ENCODE data around the gene CDKL1. TPM values are rescaled to one million over a fixed set of nuclear protein-coding genes. Genes with fewer than 3 reads are reported as not detected.

The CDKL1 gene
- total RNA-seq, 1 donor from 2014 or later, result 5.9 TPM

DNA sequence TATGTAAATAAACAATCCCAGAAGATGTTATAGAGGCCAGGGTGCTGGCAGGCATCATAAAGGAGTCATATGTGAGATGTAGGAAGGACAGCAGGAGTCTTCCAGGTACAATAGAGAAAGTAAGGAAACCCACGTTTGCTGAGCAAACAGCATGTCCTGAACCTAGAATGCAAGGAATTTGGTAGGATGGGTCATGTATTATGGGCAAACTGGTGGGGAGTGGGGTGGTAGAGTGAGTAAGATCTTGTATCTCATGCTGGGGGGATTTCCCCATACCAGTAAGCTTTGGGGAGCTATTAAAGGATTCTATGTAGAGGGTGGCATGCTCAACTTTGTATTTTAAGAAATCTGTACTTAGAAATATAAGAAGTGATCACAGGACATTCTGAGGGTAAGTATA lies 41.0 kb downstream of the CDKL1 start:
- H3K27ac Mint-ChIP-seq, result no peak overlapping the region
- ATAC-seq (ENCODE audit: low read depth), result no peak

GRCh38 chr14:50354527-50354926 lies 42.2 kb downstream of the CDKL1 start:
- H3K27ac Mint-ChIP-seq, result no peak overlapping the region
- H3K27me3 Mint-ChIP-seq, result no peaks in the 10 kb centered on the region
- TF ChIP-seq CTCF (IDR thresholded peaks at IDR 0.05), result no peak
- ChIA-PET POLR2A (no interaction called here), CTCF (no interaction called here)
- H3K36me3 Mint-ChIP-seq (ENCODE audit: low read depth), result peaks cover 46% of the 10 kb centered on the region
- no peak for ATAC-seq (ENCODE audit: low read depth)
- peaks cover 6% of the 10 kb centered on the region for H3K4me1 Mint-ChIP-seq
- no peak for DNase-seq
- no peak overlapping the region for H3K4me3 Mint-ChIP-seq
- intact Hi-C loops (cut with micrococcal nuclease), result no loop called here
- H3K9me3 Mint-ChIP-seq, result no peaks in the 10 kb centered on the region

More for the DNA sequence above, 41.0 kb downstream of the CDKL1 start:
- Mint-ChIP-seq H3K36me3 (ENCODE audit: low read depth) (peaks cover 45% of the 10 kb centered on the region), H3K4me3 (no peak overlapping the region), H3K9me3 (no peaks in the 10 kb centered on the region), H3K27me3 (no peaks in the 10 kb centered on the region), H3K4me1 (peaks cover 6% of the 10 kb centered on the region)
- POLR2A ChIA-PET, result no interaction called here
- intact Hi-C loops (cut with micrococcal nuclease), result no loop called here
- CTCF ChIA-PET, result no interaction called here
- DNase-seq, result no peak
- no peak for TF ChIP-seq CTCF (IDR thresholded peaks at IDR 0.05)

DNA sequence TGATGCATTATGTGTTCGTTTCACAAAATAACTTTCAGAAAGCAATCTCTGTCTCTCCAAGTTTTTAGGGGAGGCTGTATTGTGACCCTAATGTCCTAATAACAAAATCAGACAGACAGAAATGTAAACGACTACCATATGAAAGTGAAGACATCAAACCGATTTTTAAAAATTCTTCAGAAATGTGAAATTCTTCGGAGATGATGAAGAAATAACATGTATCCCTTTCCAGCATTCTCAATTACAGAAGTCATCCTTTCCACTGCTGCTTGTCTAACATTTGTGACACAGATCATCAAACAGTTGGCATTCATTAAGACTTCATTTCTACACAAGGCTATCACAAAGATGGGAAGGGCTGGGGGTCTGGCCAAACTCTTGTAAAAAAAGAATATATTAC lies 43.6 kb downstream of the CDKL1 start:
- Mint-ChIP-seq H3K9me3 (no peaks in the 10 kb centered on the region), H3K27ac (no peak overlapping the region), H3K36me3 (ENCODE audit: low read depth) (peaks cover 38% of the 10 kb centered on the region), H3K4me1 (peaks cover 6% of the 10 kb centered on the region), H3K4me3 (no peak overlapping the region), H3K27me3 (no peaks in the 10 kb centered on the region)
- ChIA-PET POLR2A (interaction anchor here (0.7 kb wide), 1 partner anchor 11 kb away, joined by 4 read pairs; no protein-coding TSS in a partner anchor), CTCF (no interaction called here)
- no peak for ATAC-seq (ENCODE audit: low read depth)
- no peak for DNase-seq
- no peak for TF ChIP-seq CTCF (IDR thresholded peaks at IDR 0.05)
- intact Hi-C loops (cut with micrococcal nuclease), result no loop called here

DNA sequence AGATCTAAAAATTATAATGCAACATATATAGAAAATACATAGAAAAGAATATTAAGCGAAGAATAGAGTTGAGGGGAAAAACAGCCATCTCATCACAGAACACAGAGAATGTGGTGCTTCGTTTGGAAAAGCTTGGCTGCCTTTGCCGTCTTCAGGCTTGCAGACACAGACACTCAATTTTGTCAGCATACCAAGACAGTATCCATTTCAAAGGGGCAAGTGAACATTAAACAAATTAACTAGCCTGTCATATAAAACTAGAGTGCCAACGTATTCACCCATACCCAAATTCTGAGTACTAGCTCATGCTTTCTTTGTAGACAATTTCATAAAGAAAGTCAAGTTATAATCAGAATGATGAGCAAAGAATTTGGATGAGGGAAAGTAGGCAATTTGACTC lies 44.1 kb downstream of the CDKL1 start:
- ATAC-seq (ENCODE audit: low read depth), result no peak
- POLR2A ChIA-PET, result no interaction called here
- intact Hi-C loops (cut with micrococcal nuclease), result no loop called here

DNA sequence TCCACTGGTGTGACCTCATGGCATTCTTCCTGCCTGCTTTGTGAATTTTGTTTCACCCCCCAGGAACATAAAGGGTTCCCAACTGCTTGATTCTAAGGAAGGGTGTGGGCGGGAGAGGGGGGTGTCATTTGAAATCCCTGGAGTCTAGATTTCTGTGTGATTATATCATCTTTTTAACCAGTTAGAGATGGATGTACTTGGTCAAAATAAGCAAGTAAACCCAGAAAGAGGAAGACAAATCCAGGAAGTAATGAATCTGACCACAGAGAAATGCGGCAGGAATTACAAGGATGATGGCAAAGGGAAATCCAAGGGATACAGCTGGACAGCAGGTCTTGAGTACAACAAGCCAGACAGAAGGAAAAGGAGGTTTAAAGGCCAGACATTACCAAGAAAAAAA lies 45.7 kb downstream of the CDKL1 start:
- Mint-ChIP-seq H3K27me3 (no peaks in the 10 kb centered on the region), H3K36me3 (ENCODE audit: low read depth) (peaks cover 20% of the 10 kb centered on the region), H3K4me3 (no peak overlapping the region), H3K27ac (no peak overlapping the region), H3K4me1 (peaks cover 6% of the 10 kb centered on the region), H3K9me3 (no peaks in the 10 kb centered on the region)
- ATAC-seq (ENCODE audit: low read depth) (no peak), DNase-seq (no peak)
- ChIA-PET CTCF (no interaction called here), POLR2A (no interaction called here)
- TF ChIP-seq CTCF (IDR thresholded peaks at IDR 0.05), result no peak
- intact Hi-C loops (cut with micrococcal nuclease), result no loop called here

More for the DNA sequence above, 44.1 kb downstream of the CDKL1 start:
- no peak overlapping the region for H3K27ac Mint-ChIP-seq
- CTCF ChIA-PET, result no interaction called here
- DNase-seq, result no peak
- no peaks in the 10 kb centered on the region for H3K9me3 Mint-ChIP-seq
- no peaks in the 10 kb centered on the region for H3K27me3 Mint-ChIP-seq
- peaks cover 6% of the 10 kb centered on the region for H3K4me1 Mint-ChIP-seq
- TF ChIP-seq CTCF (IDR thresholded peaks at IDR 0.05), result no peak
- peaks cover 33% of the 10 kb centered on the region for H3K36me3 Mint-ChIP-seq (ENCODE audit: low read depth)
- no peak overlapping the region for H3K4me3 Mint-ChIP-seq
